GM19238 (cell line): Measurements from ENCODE around the gene MUC5B.
"Not testable (repeated sequence)": the region's sequence is repeated elsewhere in the genome, so short reads cannot be mapped to it uniquely, and the experiment has no call there.

Experiments
- DNase-seq: peaks from one replicate; pipeline ENCODE4 v3.0.0; 2011; ENCODE audit warnings: low spot score; ENCODE audit not compliant: insufficient read length

Gene MUC5B

GRCh38 chr11:1243521-1243920 lies 20.7 kb downstream of the MUC5B start:
- not testable (repeated sequence) for DNase-seq

GRCh38 chr11:1244557-1244956 lies 21.7 kb downstream of the MUC5B start:
- DNase-seq, result not testable (repeated sequence)

- DNase-seq, result not testable (repeated sequence)
Measured at GRCh38 chr11:1245717-1246116, 22.9 kb downstream of the MUC5B start.

GRCh38 chr11:1246301-1246700 lies 23.4 kb downstream of the MUC5B start:
- not testable (repeated sequence) for DNase-seq

GRCh38 chr11:1247026-1247425 lies 24.2 kb downstream of the MUC5B start:
- DNase-seq, result not testable (repeated sequence)

- not testable (repeated sequence) for DNase-seq
Measured at GRCh38 chr11:1248951-1249350, 26.1 kb downstream of the MUC5B start.

GRCh38 chr11:1250411-1250810 lies 27.5 kb downstream of the MUC5B start:
- DNase-seq, result not testable (repeated sequence)

GRCh38 chr11:1251236-1251770 lies 28.4 kb downstream of the MUC5B start:
- no peak for DNase-seq

GRCh38 chr11:1252371-1253102 lies 29.7 kb downstream of the MUC5B start:
- DNase-seq, result no peak

- DNase-seq, result no peak
Measured at GRCh38 chr11:1253103-1253485, 30.2 kb downstream of the MUC5B start.

- DNase-seq, result no peak
Measured at GRCh38 chr11:1254086-1254648, 31.3 kb downstream of the MUC5B start.

- DNase-seq, result no peak
Measured at GRCh38 chr11:1254733-1255132, 31.9 kb downstream of the MUC5B start.

GRCh38 chr11:1255151-1255550 lies 32.3 kb downstream of the MUC5B start:
- no peak for DNase-seq

- DNase-seq, result no peak
Measured at GRCh38 chr11:1256257-1257045, 33.6 kb downstream of the MUC5B start.

- DNase-seq, result no peak
Measured at GRCh38 chr11:1257366-1257765, 34.5 kb downstream of the MUC5B start.

- no peak for DNase-seq
Measured at GRCh38 chr11:1257916-1258315, 35.0 kb downstream of the MUC5B start.

GRCh38 chr11:1258401-1259075 lies 35.7 kb downstream of the MUC5B start:
- DNase-seq, result no peak

- no peak for DNase-seq
Measured at GRCh38 chr11:1259076-1259461, 36.2 kb downstream of the MUC5B start.

- no peak for DNase-seq
Measured at GRCh38 chr11:1259561-1259960, 36.7 kb downstream of the MUC5B start.

GRCh38 chr11:1260023-1260501 lies 37.2 kb downstream of the MUC5B start:
- no peak for DNase-seq

- DNase-seq, result no peak
Measured at GRCh38 chr11:1260620-1261019, 37.8 kb downstream of the MUC5B start.
